ENCODE data around the gene YARS2.

DNA sequence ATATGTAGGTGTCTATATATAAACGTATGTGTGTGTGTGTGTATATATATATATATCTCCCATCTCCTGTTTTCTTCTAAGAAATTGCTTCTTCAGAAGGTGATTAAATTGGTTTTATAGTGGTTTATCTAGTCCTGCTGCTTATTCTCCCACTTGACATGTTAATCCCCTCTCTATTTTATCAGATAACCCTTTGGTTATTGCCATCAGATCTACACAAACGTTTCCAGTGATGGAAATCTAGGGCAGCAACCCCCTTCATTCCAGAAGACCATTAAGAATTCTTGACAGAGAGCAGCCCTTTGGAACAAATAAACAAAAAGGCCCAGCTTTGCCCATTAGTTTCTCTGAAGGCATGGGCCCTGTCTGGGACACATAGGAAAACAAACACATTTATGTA, 34.2 kb upstream of the YARS2 start:
- TF ChIP-seq, protein P1, sequence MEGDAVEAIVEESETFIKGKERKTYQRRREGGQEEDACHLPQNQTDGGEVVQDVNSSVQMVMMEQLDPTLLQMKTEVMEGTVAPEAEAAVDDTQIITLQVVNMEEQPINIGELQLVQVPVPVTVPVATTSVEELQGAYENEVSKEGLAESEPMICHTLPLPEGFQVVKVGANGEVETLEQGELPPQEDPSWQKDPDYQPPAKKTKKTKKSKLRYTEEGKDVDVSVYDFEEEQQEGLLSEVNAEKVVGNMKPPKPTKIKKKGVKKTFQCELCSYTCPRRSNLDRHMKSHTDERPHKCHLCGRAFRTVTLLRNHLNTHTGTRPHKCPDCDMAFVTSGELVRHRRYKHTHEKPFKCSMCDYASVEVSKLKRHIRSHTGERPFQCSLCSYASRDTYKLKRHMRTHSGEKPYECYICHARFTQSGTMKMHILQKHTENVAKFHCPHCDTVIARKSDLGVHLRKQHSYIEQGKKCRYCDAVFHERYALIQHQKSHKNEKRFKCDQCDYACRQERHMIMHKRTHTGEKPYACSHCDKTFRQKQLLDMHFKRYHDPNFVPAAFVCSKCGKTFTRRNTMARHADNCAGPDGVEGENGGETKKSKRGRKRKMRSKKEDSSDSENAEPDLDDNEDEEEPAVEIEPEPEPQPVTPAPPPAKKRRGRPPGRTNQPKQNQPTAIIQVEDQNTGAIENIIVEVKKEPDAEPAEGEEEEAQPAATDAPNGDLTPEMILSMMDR (IDR thresholded peaks at IDR 0.05), result no peak
- no peak for TF ChIP-seq POLR2A (IDR thresholded peaks at IDR 0.05)

Data from testis (tissue), 2 donors.